Ascending aorta (tissue), 2 donors: Measurements from ENCODE around the gene RAB27A. TPM values are rescaled to one million over a fixed set of nuclear protein-coding genes. Genes with fewer than 3 reads are reported as not detected.

ENCODE experiments used
- DNase-seq, 2 donors: peaks; one replicate each; pipeline ENCODE4 v3.0.0-alpha.2; 2019; ENCODE audit warnings: low spot score in 2 of 2
- H3K27ac ChIP-seq, 2 donors: fragments of 200-600 bp; sonication (generic); one replicate each; pipeline ENCODE4 v1.5.1; 2016 to 2017; ENCODE audit warnings: mild to moderate bottlenecking in 1 of 2
- H3K27me3 ChIP-seq: fragments of 200-600 bp; sonication (generic); one replicate; pipeline ENCODE4 v1.5.1; 2017
- H3K36me3 ChIP-seq, 2 donors: fragments of 200-600 bp; sonication (generic); one replicate each; pipeline ENCODE4 v1.5.1; 2016
- H3K4me1 ChIP-seq, 2 donors: fragments of 200-600 bp; sonication (generic); one replicate each; pipeline ENCODE4 v1.5.1; 2016 to 2017; ENCODE audit warnings: mild to moderate bottlenecking in 1 of 2
- H3K4me3 ChIP-seq, 2 donors: fragments of 200-600 bp; sonication (generic); one replicate each; pipeline ENCODE4 v1.5.1; 2016 to 2017; ENCODE audit warnings: mild to moderate bottlenecking in 1 of 2
- H3K9me3 ChIP-seq, 2 donors: fragments of 200-600 bp; sonication (generic); one replicate each; pipeline ENCODE4 v1.5.1; 2016
- CTCF ChIP-seq, 3 experiments: fragments of 200-600 bp in 2 of 3; fragments of 450-650 bp in 1 of 3; sonication (generic) in 2 of 3; IDR thresholded peaks; one replicate each; pipeline ENCODE4 v1.5.1; 2016 to 2019; ENCODE audit warnings: antibody characterized with exemption in 3 of 3, mild to moderate bottlenecking in 1 of 3, moderate library complexity in 1 of 3
- intact Hi-C: fragments of 100-400 bp; cut with DNase I; formaldehyde crosslinking; loops from one replicate; pipeline ENCODE4 v1.15.1; 2023
- total RNA-seq: library from RNA; depleted of rRNA; stranded (reverse); fragments of >200 nt; gene quantifications from one replicate; pipeline ENCODE4 v1.1.0, GENCODE V29; 2016

Gene RAB27A
- total RNA-seq, 1 donor from 2014 or later: 17.9 TPM

- no peaks in the 10 kb centered on the region for H3K27me3 ChIP-seq
- TF ChIP-seq CTCF (IDR thresholded peaks at IDR 0.05): no peak
- H3K27ac ChIP-seq: no peak overlapping the region
- H3K36me3 ChIP-seq: peaks cover 15 to 43% of the 10 kb centered on the region in 2 donors
- H3K4me3 ChIP-seq: no peak overlapping the region
- H3K9me3 ChIP-seq: no peaks in the 10 kb centered on the region
- intact Hi-C loops: no loop called here
- H3K4me1 ChIP-seq: peaks cover 0 to 4% of the 10 kb centered on the region in 2 donors
- no peak for DNase-seq
Measured at GRCh38 chr15:55224892-55225291, 64.7 kb downstream of the RAB27A start.

- Histone ChIP-seq H3K9me3 (no peaks in the 10 kb centered on the region), H3K4me1 (peaks cover 0 to 4% of the 10 kb centered on the region in 2 donors), H3K36me3 (peaks cover 9 to 34% of the 10 kb centered on the region in 2 donors), H3K27ac (peak overlapping the region in 1 of 2 donors; percentile 87), H3K27me3 (no peaks in the 10 kb centered on the region), H3K4me3 (no peak overlapping the region)
- no peak for TF ChIP-seq CTCF (IDR thresholded peaks at IDR 0.05)
- intact Hi-C loops: no loop called here
- DNase-seq: no peak
Measured at GRCh38 chr15:55222588-55222987, 67.0 kb downstream of the RAB27A start.

GRCh38 chr15:55221090-55222011 is 68.3 kb downstream of the RAB27A start:
- H3K27me3 ChIP-seq: no peaks in the 10 kb centered on the region
- peaks cover 0 to 4% of the 10 kb centered on the region in 2 donors for H3K4me1 ChIP-seq
- H3K9me3 ChIP-seq: no peaks in the 10 kb centered on the region
- peak in 1 of 2 donors; percentile 66 for DNase-seq
- no peak for TF ChIP-seq CTCF (IDR thresholded peaks at IDR 0.05)
- H3K27ac ChIP-seq: peak overlapping the region; percentile 76 to 87
- no peak overlapping the region for H3K4me3 ChIP-seq
- H3K36me3 ChIP-seq: peaks cover 9 to 26% of the 10 kb centered on the region in 2 donors
- intact Hi-C loops: no loop called here

GRCh38 chr15:55220606-55221005 is 69.0 kb downstream of the RAB27A start:
- intact Hi-C loops: loop anchor here (1.0 kb wide), 1 partner anchor 188 kb away; the partner anchor contains the start of genes CCPG1 and PIERCE2
- H3K4me1 ChIP-seq: peaks cover 0 to 4% of the 10 kb centered on the region in 2 donors
- no peaks in the 10 kb centered on the region for H3K9me3 ChIP-seq
- peaks cover 6 to 20% of the 10 kb centered on the region in 2 donors for H3K36me3 ChIP-seq
- H3K27me3 ChIP-seq: no peaks in the 10 kb centered on the region
- H3K27ac ChIP-seq: peak overlapping the region; percentile 76 to 87
- no peak for TF ChIP-seq CTCF (IDR thresholded peaks at IDR 0.05)
- H3K4me3 ChIP-seq: no peak overlapping the region
- no peak for DNase-seq

GRCh38 chr15:55218056-55218455 is 71.6 kb downstream of the RAB27A start:
- peak overlapping the region; percentile 3 to 46 for H3K27ac ChIP-seq
- DNase-seq: no peak
- H3K27me3 ChIP-seq: no peaks in the 10 kb centered on the region
- no peaks in the 10 kb centered on the region for H3K9me3 ChIP-seq
- no peak for TF ChIP-seq CTCF (IDR thresholded peaks at IDR 0.05)
- H3K36me3 ChIP-seq: peaks cover 2 to 14% of the 10 kb centered on the region in 2 donors
- no peak overlapping the region for H3K4me3 ChIP-seq
- H3K4me1 ChIP-seq: peaks cover 0 to 4% of the 10 kb centered on the region in 2 donors
- intact Hi-C loops: loop anchor here (5.0 kb wide), 1 partner anchor 219 kb away; no protein-coding TSS in a partner anchor
